NOMO-1 (cell line): Measurements from ENCODE around the gene TRDN.
A peak's percentile ranks its signal among the peaks of the same experiment; 100 is the strongest.
"Not testable (repeated sequence)": the region's sequence is repeated elsewhere in the genome, so short reads cannot be mapped to it uniquely, and the experiment has no call there.

Experiments
- DNase-seq, 2 experiments: peaks; one replicate each; lab custom pipeline; 2025; ENCODE audit not compliant: unreplicated experiment in 2 of 2; lab: John Stamatoyannopoulos, UW

TRDN gene

GRCh38 chr6:123564361-123564760 is 72.4 kb downstream of the TRDN start:
- no peak for DNase-seq

- DNase-seq, result no peak
Observed at GRCh38 chr6:123562677-123563076, 74.1 kb downstream of the TRDN start.

GRCh38 chr6:123562264-123562663 is 74.5 kb downstream of the TRDN start:
- DNase-seq, result no peak

GRCh38 chr6:123559816-123560215 is 76.9 kb downstream of the TRDN start:
- DNase-seq, result not testable (repeated sequence)

- not testable (repeated sequence) for DNase-seq
Observed at GRCh38 chr6:123557474-123557873, 79.3 kb downstream of the TRDN start.

GRCh38 chr6:123551939-123552707 is 84.6 kb downstream of the TRDN start:
- no peak for DNase-seq

- peak in 1 of 2 experiments; percentile 53 for DNase-seq
Observed at GRCh38 chr6:123550052-123550617, 86.6 kb downstream of the TRDN start.

- no peak for DNase-seq
Observed at GRCh38 chr6:123549476-123549875, 87.3 kb downstream of the TRDN start.

GRCh38 chr6:123547216-123547978 is 89.4 kb downstream of the TRDN start:
- no peak for DNase-seq

- DNase-seq, result no peak
Observed at GRCh38 chr6:123546537-123546936, 90.2 kb downstream of the TRDN start.

- DNase-seq, result no peak
Observed at GRCh38 chr6:123541462-123541861, 95.3 kb downstream of the TRDN start.

GRCh38 chr6:123533862-123534648 is 102.7 kb downstream of the TRDN start:
- DNase-seq, result no peak

GRCh38 chr6:123529843-123530242 is 106.9 kb downstream of the TRDN start:
- DNase-seq, result no peak

GRCh38 chr6:123529058-123529457 is 107.7 kb downstream of the TRDN start:
- no peak for DNase-seq

GRCh38 chr6:123527406-123527805 is 109.3 kb downstream of the TRDN start:
- no peak for DNase-seq

GRCh38 chr6:123526128-123526527 is 110.6 kb downstream of the TRDN start:
- no peak for DNase-seq

- no peak for DNase-seq
Observed at GRCh38 chr6:123524781-123525180, 112.0 kb downstream of the TRDN start.

- DNase-seq, result no peak
Observed at GRCh38 chr6:123520217-123520616, 116.5 kb downstream of the TRDN start.

GRCh38 chr6:123519189-123519505 is 117.6 kb downstream of the TRDN start:
- DNase-seq, result no peak

GRCh38 chr6:123518441-123519188 is 118.1 kb downstream of the TRDN start:
- no peak for DNase-seq
